ENCODE measurements around the gene BEGAIN. TPM values are rescaled to one million over a fixed set of nuclear protein-coding genes. Genes with fewer than 3 reads are reported as not detected.

The BEGAIN gene
- total and polyA plus RNA-seq, 8 donors, result 0.31 to 1.1 (median 0.83) TPM; not detected in 4

DNA sequence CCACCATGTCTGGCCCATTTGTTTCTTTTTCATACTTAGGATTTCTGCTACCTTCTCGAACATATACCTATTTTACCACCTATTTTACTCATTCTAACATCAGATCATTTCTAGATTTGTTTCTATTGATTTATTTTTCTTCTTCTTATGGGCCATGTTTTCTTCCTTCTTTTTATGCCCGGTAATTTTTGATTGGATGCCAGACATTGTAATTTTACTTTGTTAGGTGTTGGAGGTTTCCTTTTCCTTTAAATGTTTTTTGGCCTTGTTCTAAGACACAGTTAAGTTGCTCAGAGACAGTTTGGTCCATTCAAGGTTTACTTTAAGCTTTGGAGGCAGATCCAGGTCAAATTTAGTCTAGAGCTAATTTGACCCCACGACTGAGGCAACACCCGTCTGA, 14.7 kb upstream of the BEGAIN start:
- intact Hi-C loops (cut with DNase I; ENCODE audit: low total_unique reads), result no loop called here
- WGBS, 5 donors, result 68 to 81% (median 79%) methylated on average over 4 of the region's 4 CpGs

GRCh38 chr14:100601064-100601463, 13.8 kb upstream of the BEGAIN start:
- no peak overlapping the region for H3K4me3 ChIP-seq
- DNase-seq, result no peak
- WGBS, 5 donors, result 79 to 88% (median 81%) methylated on average over 2 of the region's 2 CpGs
- H3K27ac ChIP-seq, result no peak overlapping the region
- H3K9me3 ChIP-seq, result peaks cover 0 to 14% (median 10%) of the 10 kb centered on the region in 4 donors
- H3K27me3 ChIP-seq, result peaks cover 0 to 25% (median 7%) of the 10 kb centered on the region in 3 donors
- no peaks in the 10 kb centered on the region for H3K36me3 ChIP-seq
- TF ChIP-seq CTCF (IDR thresholded peaks at IDR 0.05), result no peak
- no peak for TF ChIP-seq POLR2AphosphoS5 (IDR thresholded peaks at IDR 0.05)
- H3K4me1 ChIP-seq, result no peaks in the 10 kb centered on the region
- intact Hi-C loops (cut with DNase I; ENCODE audit: low total_unique reads), result no loop called here

More for the DNA sequence above, 14.7 kb upstream of the BEGAIN start:
- H3K4me3 ChIP-seq, result no peak overlapping the region
- no peak for DNase-seq
- no peaks in the 10 kb centered on the region for H3K4me1 ChIP-seq
- no peaks in the 10 kb centered on the region for H3K36me3 ChIP-seq
- H3K27ac ChIP-seq, result no peak overlapping the region
- peaks cover 0 to 33% (median 7%) of the 10 kb centered on the region in 3 donors for H3K27me3 ChIP-seq
- no peak for TF ChIP-seq POLR2A (IDR thresholded peaks at IDR 0.05)
- no peak for TF ChIP-seq POLR2AphosphoS5 (IDR thresholded peaks at IDR 0.05)
- no peak for TF ChIP-seq CTCF (IDR thresholded peaks at IDR 0.05)
- H3K9me3 ChIP-seq, result peaks cover 0 to 14% (median 10%) of the 10 kb centered on the region in 4 donors

DNA sequence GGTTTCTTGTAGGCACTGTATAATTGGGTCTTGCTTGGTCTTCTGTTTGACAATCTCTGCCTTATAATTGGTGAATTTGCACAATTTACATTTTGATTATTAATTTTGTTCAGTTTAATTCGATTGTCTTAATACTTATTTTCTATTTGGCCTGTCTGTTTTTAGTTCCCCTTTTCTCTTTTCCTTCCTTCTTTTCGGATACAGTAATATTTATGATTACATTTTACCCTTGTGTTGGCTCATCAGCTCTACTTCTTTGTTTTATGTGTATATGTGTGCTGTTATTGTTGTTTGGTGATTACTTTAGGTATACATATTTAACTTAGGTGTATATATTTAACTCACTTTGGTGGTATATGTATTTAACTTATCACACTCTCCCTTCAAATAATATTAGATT, 12.8 kb upstream of the BEGAIN start:
- H3K9me3 ChIP-seq, result peaks cover 0 to 14% (median 10%) of the 10 kb centered on the region in 4 donors
- H3K27ac ChIP-seq, result no peak overlapping the region
- TF ChIP-seq CTCF (IDR thresholded peaks at IDR 0.05), result no peak
- no peak for TF ChIP-seq POLR2A (IDR thresholded peaks at IDR 0.05)
- no peak for TF ChIP-seq POLR2AphosphoS5 (IDR thresholded peaks at IDR 0.05)
- no peak for TF ChIP-seq EP300 (IDR thresholded peaks at IDR 0.05)
- no peaks in the 10 kb centered on the region for H3K4me1 ChIP-seq
- peaks cover 0 to 14% (median 3%) of the 10 kb centered on the region in 3 donors for H3K27me3 ChIP-seq
- H3K4me3 ChIP-seq, result no peak overlapping the region
- no peaks in the 10 kb centered on the region for H3K36me3 ChIP-seq
- DNase-seq, result no peak
- intact Hi-C loops (cut with DNase I; ENCODE audit: low total_unique reads), result no loop called here
- WGBS, 5 donors, result 57 to 76% (median 62%) methylated on average over 2 of the region's 2 CpGs

DNA sequence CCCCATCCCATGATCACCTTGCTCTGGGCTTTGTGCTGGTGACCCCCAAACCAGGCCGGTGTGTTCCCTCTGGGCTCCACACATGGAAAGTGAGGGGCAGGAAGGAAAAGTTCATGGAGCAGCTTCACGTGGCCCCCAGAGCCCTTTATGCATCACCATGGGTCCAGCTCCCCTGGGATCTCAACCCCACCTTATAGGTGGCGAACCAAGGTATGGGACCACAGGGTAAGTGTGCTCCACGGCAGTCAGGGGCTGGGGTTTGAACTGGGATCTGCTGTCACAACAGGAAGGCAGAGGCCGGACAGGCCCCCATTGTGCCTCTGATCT, 7.4 kb upstream of the BEGAIN start:
- 76 to 86% (median 80%) methylated on average over 3 to 5 of the region's 5 CpGs for WGBS, 5 donors
- Histone ChIP-seq H3K36me3 (no peaks in the 10 kb centered on the region), H3K4me3 (no peak overlapping the region), H3K9me3 (no peaks in the 10 kb centered on the region), H3K27me3 (peaks cover 2 to 56% (median 4%) of the 10 kb centered on the region in 3 donors), H3K4me1 (no peaks in the 10 kb centered on the region), H3K27ac (no peak overlapping the region)
- TF ChIP-seq EP300 (IDR thresholded peaks at IDR 0.05), result no peak
- no peak for TF ChIP-seq POLR2A (IDR thresholded peaks at IDR 0.05)
- TF ChIP-seq CTCF (IDR thresholded peaks at IDR 0.05), result no peak
- TF ChIP-seq POLR2AphosphoS5 (IDR thresholded peaks at IDR 0.05), result no peak
- no peak for DNase-seq
- intact Hi-C loops (cut with DNase I; ENCODE audit: low total_unique reads), result no loop called here
